ENCODE data around the gene FGF19.
A peak's percentile ranks its signal among the peaks of the same experiment; 100 is the strongest.
"Not testable (repeated sequence)": the region's sequence is repeated elsewhere in the genome, so short reads cannot be mapped to it uniquely, and the experiment has no call there.

The FGF19 gene

GRCh38 chr11:69696749-69697468 is 6.9 kb downstream of the FGF19 start:
- DNase-seq (ENCODE audit: low read depth) = no peak

DNA sequence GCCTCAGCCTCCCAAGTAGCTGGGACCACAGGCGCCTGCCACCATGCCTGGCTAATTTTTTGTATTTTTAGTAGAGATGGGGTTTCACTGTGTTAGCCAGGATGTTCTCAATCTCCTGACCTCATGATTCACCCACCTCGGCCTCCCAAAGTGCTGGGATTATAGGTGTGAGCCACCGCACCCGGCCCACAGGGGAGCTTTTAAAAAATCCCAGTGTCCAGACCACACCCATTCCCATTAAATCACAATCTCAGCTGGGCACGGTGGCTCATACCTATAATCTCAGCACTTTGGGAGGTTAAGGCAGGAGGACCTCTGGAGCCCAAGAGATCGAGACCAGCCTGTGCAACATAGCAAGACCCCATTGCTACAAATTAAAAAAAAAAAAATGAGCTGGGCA is 7.8 kb downstream of the FGF19 start:
- not testable (repeated sequence) for DNase-seq (ENCODE audit: low read depth)

DNA sequence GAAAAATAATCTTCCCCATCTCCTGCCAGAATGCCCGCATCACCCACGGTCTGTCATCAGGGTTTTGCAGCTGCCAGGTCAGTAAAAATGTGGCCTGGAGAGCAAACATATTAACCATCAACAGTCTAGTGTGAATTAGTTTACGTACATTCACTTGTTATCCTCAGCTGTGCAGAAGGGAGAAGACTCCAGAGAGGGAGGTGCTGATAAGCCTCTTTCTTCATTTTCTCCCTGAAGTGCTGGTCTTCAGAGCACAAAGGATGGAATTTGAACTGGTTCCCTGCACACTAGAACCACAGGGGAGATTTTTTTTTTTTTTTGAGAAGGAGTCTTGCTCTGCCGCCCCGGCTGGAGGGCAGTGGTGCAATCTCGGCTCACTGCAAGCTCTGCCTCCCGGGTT is 8.2 kb downstream of the FGF19 start:
- no peak for DNase-seq (ENCODE audit: low read depth)

DNA sequence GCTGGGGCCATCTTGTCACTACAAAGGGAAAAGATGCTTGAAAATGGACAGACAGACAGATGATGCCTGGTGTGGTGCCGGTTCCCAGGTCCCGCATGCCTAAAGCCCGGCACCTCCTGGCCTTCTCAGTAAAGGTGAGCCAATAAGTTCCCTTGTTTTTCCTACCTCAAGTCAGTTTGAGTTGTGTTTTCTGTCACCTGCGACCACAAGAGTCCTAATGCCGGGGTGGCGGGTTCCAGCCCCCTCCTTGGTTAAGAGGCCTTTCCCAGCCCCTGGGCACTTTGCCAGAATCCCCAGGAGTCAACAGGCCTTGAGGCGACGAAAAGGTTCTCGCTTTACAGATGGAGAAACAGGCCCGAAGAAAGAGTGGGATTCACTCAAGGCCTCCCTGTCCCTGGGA is 9.0 kb downstream of the FGF19 start:
- no peak for DNase-seq (ENCODE audit: low read depth)

- DNase-seq (ENCODE audit: low read depth) = no peak
Observed at GRCh38 chr11:69692422-69692821, 11.4 kb downstream of the FGF19 start.

GRCh38 chr11:69691463-69691862 is 12.4 kb downstream of the FGF19 start:
- no peak for DNase-seq (ENCODE audit: low read depth)

- DNase-seq (ENCODE audit: low read depth) = no peak
Observed at GRCh38 chr11:69689484-69690319, 14.1 kb downstream of the FGF19 start.

GRCh38 chr11:69687969-69688771 is 15.7 kb downstream of the FGF19 start:
- not testable (repeated sequence) for DNase-seq (ENCODE audit: low read depth)

DNA sequence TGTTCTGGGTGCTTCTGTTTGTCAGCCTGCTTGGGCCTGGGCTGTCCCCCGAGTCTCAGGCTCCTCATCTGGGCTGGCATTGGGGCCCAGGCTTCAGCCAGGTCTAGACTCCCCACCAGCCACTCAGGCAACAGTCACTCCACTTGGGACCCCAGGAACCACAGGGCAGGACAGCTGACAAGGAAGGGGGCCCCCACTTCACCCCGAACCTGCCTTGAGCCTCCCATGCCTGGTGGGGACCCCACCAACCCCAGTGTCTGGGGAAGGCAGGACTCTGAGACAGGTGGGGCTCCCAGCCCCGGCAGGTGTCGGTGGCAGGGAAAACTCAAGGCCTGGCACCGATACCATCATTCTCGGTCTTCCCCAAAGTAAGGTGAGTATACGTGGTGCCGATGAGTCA is 17.0 kb downstream of the FGF19 start:
- no peak for DNase-seq (ENCODE audit: low read depth)

DNA sequence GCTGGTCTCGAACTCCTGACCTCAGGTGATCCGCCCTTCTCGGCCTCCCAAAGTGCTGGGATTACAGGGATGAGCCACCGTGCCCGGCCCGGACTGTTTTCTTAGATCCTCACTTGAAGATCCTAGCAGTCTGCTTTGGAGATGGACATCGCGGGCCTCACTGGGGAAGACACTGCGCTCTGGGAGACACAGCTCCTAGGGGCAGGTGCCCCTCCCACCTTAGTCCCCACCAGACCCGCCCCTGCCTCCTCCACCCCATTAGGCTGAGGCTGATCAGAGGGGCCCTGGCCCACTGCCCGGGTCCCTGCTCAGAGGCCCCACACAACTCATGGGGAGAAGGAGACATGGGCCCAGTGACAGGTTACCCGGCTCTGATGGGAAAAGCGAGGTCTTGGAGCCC is 17.4 kb downstream of the FGF19 start:
- no peak for DNase-seq (ENCODE audit: low read depth)

- no peak for DNase-seq (ENCODE audit: low read depth)
Observed at GRCh38 chr11:69685348-69685747, 18.5 kb downstream of the FGF19 start.

- no peak for DNase-seq (ENCODE audit: low read depth)
Observed at GRCh38 chr11:69684651-69685050, 19.2 kb downstream of the FGF19 start.

DNA sequence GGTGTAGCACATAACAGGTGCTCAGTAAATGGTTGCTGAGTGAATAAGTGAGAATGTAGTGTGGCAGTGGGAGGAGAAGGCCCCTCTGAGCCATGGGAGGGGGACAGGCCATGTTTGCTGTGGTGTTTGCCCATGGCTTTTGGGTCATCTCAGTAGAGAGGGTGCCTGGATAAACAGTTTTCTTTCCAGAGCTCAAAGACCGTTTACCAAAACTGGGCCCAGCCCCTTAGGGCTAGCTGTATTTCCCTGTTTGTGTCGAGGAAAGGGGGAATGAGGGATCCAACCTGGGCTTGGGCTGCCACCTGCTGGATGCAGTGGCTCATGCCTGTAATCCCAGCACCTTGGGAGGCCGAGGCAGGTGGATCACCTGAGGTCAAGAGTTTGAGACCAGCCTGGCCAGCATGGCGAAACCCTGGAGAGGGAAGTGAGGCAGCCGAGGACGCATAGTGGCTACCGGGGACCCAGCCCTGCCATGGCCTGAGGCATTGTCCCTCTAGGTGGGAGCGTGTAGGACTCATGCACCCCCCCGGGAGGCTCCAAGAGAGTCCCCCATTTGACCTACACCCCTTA is 20.0 kb downstream of the FGF19 start:
- DNase-seq (ENCODE audit: low read depth) = no peak

DNA sequence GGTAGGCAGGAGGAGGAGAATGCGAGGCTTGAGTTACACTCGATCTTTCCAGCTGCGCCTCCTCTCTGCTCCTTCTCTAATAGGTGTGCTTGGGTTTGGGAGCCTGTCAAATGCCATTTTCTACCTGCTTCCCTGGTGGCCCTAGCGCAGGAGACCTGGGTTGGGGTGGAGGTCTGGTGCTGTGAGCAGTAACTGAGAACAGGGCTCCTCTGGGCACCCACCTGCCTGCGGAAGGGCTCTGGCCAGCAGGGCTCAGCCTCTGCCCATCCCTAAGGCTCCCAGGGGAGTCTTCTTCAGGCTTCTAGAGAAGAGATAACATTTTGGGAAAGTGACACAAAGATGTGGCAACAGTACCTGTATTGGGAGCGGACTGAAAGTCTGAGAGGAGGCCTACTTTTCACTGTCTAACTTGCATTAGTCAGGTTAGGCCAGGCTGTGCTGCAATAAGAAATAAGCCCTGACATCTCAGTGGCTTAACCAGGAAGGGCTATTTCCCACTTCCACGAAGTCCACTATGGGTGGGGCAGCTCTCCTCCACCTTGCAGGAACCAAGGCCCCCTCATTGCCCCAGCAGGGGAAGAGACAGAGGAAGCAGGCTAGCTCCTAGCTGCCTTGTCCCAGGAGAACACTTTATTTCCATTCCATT is 21.0 kb downstream of the FGF19 start:
- no peak for DNase-seq (ENCODE audit: low read depth)

DNA sequence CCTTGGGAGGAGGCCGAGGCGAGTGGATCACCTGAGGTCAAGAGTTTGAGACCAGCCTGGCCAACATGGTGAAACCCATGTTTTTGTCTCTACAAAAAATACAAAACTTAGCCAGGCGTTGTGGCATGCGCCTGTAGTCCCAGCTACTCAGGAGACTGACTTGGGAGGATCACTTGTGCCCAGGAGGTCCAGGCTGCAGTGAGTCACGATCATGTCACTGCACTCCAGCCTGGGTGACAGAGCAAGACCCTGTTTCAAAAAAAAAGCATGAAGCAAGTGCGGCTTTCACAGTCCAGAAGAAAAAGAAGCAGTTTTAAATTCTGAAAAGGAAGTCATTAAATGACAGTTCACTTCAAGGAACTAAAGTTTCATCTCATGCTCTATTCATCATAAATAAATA is 21.6 kb downstream of the FGF19 start:
- no peak for DNase-seq (ENCODE audit: low read depth)

- DNase-seq (ENCODE audit: low read depth) = no peak
Observed at GRCh38 chr11:69680688-69681087, 23.1 kb downstream of the FGF19 start.

GRCh38 chr11:69677749-69678148 is 26.1 kb downstream of the FGF19 start:
- DNase-seq (ENCODE audit: low read depth) = no peak

DNA sequence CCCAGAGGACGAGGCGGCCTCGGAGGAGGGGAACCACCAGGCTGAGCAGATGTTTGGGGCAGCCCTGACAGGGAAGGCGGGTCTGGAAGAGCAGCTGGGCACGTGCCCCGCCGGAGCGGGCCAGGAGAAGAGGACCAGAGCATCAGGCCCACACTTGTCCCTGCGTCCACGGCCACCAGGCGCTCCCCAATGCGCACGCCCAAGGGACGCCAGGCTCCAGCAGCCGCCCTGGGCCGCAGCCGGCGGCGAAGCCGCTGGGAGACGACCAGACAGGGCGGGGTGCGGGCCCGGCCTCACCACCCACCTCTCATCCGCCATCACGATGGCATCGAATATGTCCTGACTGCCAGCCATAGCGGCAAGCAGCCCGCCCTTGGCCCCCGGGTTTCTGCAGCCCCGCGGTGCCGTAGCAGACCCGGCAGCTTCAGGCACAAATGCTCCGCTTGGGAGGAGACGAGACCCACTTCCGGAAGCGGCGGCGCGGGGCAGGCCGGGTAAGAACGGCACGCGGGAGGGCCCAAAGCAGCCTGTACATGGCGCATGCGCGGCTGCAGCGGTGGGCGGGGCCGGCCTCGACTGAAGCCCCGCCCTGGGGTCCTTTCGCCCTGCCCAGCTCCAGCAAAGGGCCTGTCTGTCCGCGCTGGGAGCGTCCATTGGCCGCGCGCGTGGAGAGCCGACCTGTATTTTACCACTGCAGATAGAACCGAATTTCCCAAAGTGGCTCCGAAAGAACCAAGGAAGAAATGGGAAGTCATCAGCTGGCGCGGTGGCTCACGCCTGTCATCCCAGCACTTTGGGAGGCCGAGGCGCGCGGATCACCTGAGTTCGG is 28.7 kb downstream of the FGF19 start, which contains the start of gene LTO1:
LTO1 (minus strand) TSS at position 468 of the 829 bp plus-strand sequence; CDS start at position 354, 114 bp downstream.
- peak; percentile 91 for DNase-seq (ENCODE audit: low read depth)

- DNase-seq (ENCODE audit: low read depth) = no peak
Observed at GRCh38 chr11:69674267-69674885, 29.4 kb downstream of the FGF19 start.

DNA sequence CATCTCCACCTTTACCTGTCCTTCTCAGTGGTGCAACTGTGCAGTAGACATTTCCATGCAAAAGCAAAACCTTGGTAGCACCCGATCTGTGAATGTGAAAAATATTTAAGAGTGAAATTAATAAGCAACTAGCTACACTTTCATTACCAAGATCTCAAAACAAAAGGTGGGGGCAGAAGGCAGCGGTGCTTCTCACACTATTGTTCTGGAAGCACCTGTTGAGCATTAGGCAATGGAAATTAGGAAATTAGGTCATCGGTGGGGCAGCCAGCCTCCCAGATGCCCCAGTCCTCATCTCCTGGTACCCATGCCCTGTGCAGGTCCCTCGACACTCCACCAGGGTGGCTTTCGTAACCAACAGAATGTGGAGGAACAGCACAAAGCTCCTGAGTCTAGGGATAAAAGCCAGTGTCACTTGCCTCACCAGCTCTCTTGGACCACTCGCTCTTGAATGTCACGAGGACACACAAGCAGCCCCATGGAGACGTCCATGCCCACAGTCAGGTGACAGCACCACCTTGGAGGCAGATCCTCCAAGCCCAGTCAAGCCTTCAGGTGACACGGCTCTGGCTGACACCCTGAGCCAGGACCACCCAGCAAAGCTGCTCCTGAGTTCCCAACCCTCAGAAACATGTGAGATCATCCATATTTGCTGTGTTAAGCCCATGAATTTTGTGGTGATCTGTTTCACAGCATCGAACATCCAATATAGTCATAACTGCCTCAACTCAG is 31.9 kb downstream of the FGF19 start:
- no peak for DNase-seq (ENCODE audit: low read depth)

Measured in activated T-cell treated with anti-CD3 and anti-CD28 coated beads for 24 hours (primary cell).